WTC11 (cell line): Measurements from ENCODE around the gene LYRM2.

Experiments used
- CREB1 ChIP-seq: sonication (generic); formaldehyde crosslinking; IDR thresholded peaks from 2 replicates; pipeline ENCODE4 v1.8.0; 2023; ENCODE audit warnings: mild to moderate bottlenecking, missing genetic modification reagents
- CREM ChIP-seq: sonication (generic); formaldehyde crosslinking; IDR thresholded peaks from 2 replicates; pipeline ENCODE4 v1.8.1; 2022; ENCODE audit warnings: mild to moderate bottlenecking, missing genetic modification reagents, moderate library complexity
- EMX1 ChIP-seq: fragments of 250-450 bp; sonication (Bioruptor Pico); IDR thresholded peaks from 2 replicates; pipeline ENCODE4 v1.8.0; 2021; ENCODE audit warnings: mild to moderate bottlenecking
- FOXK1 ChIP-seq: sonication (generic); formaldehyde crosslinking; IDR thresholded peaks from 2 replicates; pipeline ENCODE4 v1.8.0; 2022; ENCODE audit warnings: mild to moderate bottlenecking, moderate library complexity, missing genetic modification reagents
- FOXP1 ChIP-seq: sonication (generic); formaldehyde crosslinking; IDR thresholded peaks from 2 replicates; pipeline ENCODE4 v1.8.0; 2022; ENCODE audit warnings: missing genetic modification reagents, mild to moderate bottlenecking, moderate library complexity, borderline replicate concordance
- RELA ChIP-seq: sonication (generic); formaldehyde crosslinking; IDR thresholded peaks from 2 replicates; pipeline ENCODE4 v1.8.1; 2022; ENCODE audit warnings: missing genetic modification reagents, mild to moderate bottlenecking, borderline replicate concordance
- SP1 ChIP-seq: sonication (generic); formaldehyde crosslinking; conservative IDR thresholded peaks from 2 replicates; pipeline ENCODE4 v1.8.1; 2022; ENCODE audit warnings: missing genetic modification reagents
- ZNF317 ChIP-seq: sonication (generic); formaldehyde crosslinking; IDR thresholded peaks from 2 replicates; pipeline ENCODE4 v1.8.1; 2023; ENCODE audit warnings: low read depth, mild to moderate bottlenecking, moderate library complexity, missing genetic modification reagents, borderline replicate concordance
- TF ChIP-seq, protein P1 (sequence below): fragments of 200-600 bp; IDR thresholded peaks from 2 replicates; pipeline ENCODE4 v1.8.0; 2022; ENCODE audit warnings: antibody characterized with exemption
- TF ChIP-seq, protein P2 (sequence below): fragments of 250-450 bp; sonication (Bioruptor Pico); IDR thresholded peaks from 2 replicates; pipeline ENCODE4 v1.8.0; 2021; ENCODE audit warnings: mild to moderate bottlenecking
- TF ChIP-seq, protein P3 (sequence below): sonication (generic); formaldehyde crosslinking; IDR thresholded peaks from 2 replicates; pipeline ENCODE4 v1.8.1; 2023; ENCODE audit warnings: mild to moderate bottlenecking, missing genetic modification reagents, moderate library complexity
- TF ChIP-seq, protein P4 (sequence below): sonication (generic); formaldehyde crosslinking; IDR thresholded peaks from 2 replicates; pipeline ENCODE4 v1.8.1; 2022; ENCODE audit warnings: low read depth, missing genetic modification reagents, borderline replicate concordance
- TF ChIP-seq, protein P5 (sequence below): sonication (generic); formaldehyde crosslinking; IDR thresholded peaks from 2 replicates; pipeline ENCODE4 v1.8.1; 2023; ENCODE audit warnings: mild to moderate bottlenecking, missing genetic modification reagents

DNA sequence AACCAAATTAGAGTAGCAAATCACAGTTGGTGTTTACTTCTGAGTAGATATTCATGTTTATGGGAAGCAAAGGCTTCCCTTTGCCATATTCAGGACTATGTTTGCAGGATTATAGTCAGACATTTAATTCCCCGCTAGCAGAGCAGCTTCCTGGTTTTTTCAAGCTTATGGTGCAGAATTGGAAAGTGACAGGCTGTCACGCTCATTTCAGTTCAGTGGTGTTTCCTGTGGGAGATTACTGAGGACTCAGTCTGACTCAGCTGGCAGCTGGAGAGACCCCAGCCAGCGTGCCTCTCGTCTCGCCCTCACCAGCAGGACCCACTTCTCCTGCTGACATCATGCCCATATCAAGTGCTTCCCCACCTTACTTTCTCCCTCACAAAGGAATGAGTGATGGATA lies 85.1 kb downstream of the LYRM2 start:
- TF ChIP-seq, protein P1, sequence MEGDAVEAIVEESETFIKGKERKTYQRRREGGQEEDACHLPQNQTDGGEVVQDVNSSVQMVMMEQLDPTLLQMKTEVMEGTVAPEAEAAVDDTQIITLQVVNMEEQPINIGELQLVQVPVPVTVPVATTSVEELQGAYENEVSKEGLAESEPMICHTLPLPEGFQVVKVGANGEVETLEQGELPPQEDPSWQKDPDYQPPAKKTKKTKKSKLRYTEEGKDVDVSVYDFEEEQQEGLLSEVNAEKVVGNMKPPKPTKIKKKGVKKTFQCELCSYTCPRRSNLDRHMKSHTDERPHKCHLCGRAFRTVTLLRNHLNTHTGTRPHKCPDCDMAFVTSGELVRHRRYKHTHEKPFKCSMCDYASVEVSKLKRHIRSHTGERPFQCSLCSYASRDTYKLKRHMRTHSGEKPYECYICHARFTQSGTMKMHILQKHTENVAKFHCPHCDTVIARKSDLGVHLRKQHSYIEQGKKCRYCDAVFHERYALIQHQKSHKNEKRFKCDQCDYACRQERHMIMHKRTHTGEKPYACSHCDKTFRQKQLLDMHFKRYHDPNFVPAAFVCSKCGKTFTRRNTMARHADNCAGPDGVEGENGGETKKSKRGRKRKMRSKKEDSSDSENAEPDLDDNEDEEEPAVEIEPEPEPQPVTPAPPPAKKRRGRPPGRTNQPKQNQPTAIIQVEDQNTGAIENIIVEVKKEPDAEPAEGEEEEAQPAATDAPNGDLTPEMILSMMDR: no peak
- TF ChIP-seq FOXK1 (CRISPR knock-in tag) (no peak), ZNF317 (no peak), SP1 (CRISPR knock-in tag) (no peak), RELA (CRISPR knock-in tag) (no peak), EMX1 (CRISPR knock-in tag) (no peak), FOXP1 (no peak), CREB1 (no peak), CREM (CRISPR knock-in tag) (no peak)
- TF ChIP-seq, protein P2, sequence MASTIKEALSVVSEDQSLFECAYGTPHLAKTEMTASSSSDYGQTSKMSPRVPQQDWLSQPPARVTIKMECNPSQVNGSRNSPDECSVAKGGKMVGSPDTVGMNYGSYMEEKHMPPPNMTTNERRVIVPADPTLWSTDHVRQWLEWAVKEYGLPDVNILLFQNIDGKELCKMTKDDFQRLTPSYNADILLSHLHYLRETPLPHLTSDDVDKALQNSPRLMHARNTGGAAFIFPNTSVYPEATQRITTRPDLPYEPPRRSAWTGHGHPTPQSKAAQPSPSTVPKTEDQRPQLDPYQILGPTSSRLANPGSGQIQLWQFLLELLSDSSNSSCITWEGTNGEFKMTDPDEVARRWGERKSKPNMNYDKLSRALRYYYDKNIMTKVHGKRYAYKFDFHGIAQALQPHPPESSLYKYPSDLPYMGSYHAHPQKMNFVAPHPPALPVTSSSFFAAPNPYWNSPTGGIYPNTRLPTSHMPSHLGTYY: no peak
- TF ChIP-seq, protein P3, sequence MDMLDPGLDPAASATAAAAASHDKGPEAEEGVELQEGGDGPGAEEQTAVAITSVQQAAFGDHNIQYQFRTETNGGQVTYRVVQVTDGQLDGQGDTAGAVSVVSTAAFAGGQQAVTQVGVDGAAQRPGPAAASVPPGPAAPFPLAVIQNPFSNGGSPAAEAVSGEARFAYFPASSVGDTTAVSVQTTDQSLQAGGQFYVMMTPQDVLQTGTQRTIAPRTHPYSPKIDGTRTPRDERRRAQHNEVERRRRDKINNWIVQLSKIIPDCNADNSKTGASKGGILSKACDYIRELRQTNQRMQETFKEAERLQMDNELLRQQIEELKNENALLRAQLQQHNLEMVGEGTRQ (CRISPR knock-in tag): no peak
- TF ChIP-seq, protein P4, sequence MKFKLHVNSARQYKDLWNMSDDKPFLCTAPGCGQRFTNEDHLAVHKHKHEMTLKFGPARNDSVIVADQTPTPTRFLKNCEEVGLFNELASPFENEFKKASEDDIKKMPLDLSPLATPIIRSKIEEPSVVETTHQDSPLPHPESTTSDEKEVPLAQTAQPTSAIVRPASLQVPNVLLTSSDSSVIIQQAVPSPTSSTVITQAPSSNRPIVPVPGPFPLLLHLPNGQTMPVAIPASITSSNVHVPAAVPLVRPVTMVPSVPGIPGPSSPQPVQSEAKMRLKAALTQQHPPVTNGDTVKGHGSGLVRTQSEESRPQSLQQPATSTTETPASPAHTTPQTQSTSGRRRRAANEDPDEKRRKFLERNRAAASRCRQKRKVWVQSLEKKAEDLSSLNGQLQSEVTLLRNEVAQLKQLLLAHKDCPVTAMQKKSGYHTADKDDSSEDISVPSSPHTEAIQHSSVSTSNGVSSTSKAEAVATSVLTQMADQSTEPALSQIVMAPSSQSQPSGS (CRISPR knock-in tag): no peak
- TF ChIP-seq, protein P5, sequence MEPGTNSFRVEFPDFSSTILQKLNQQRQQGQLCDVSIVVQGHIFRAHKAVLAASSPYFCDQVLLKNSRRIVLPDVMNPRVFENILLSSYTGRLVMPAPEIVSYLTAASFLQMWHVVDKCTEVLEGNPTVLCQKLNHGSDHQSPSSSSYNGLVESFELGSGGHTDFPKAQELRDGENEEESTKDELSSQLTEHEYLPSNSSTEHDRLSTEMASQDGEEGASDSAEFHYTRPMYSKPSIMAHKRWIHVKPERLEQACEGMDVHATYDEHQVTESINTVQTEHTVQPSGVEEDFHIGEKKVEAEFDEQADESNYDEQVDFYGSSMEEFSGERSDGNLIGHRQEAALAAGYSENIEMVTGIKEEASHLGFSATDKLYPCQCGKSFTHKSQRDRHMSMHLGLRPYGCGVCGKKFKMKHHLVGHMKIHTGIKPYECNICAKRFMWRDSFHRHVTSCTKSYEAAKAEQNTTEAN (CRISPR knock-in tag): no peak
